GM04503 (cell line): ENCODE measurements around the gene RNF11.
A peak's percentile ranks its signal among the peaks of the same experiment; 100 is the strongest.

Experiments
- DNase-seq: peaks from one replicate; pipeline ENCODE4 v3.0.0-alpha.2; 2012; ENCODE audit warnings: low read depth

The RNF11 gene

DNA sequence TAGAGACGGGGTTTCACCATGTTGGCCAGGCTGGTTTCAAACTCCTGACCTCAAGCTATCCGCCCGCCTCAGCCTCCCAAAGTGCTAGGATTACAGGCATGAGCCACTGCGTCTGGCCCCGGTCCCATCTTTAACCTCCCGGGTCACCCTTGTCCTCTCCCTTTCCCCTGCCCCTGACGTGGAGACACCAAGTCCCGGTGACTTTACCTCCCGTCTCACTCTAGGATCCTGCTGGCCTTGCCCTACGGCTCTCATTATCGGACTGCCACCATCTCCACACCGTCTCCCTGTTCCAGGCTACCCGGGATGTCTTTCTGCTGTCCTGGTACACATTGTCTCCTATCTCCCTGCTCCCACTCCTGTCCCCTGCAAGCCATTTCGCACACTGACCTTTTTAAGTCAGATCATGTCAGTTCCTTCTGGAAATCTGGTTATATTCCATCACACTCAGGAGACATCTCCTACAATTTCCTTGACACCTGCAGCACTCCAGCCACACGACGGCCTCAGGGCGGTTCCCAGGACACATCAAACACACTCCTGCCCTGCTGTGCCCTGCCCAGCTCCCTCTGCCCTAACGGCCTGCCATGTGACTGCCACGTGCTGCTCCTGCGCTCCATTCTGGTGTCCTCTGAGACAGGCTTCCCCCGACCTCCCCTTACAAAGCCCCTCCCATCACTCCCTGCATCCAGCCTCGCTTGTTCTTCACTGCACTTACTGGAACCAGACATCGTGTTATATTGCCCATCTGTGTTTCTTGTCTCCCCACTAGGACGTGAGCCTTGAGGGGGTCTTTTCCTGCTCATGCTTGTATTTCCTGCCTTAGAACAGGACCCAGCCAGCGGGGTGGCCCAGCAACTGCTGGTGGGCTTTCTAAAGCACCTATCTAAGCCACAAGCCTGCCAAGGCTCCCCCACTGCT lies 61.6 kb downstream of the RNF11 start:
- no peak for DNase-seq

DNA sequence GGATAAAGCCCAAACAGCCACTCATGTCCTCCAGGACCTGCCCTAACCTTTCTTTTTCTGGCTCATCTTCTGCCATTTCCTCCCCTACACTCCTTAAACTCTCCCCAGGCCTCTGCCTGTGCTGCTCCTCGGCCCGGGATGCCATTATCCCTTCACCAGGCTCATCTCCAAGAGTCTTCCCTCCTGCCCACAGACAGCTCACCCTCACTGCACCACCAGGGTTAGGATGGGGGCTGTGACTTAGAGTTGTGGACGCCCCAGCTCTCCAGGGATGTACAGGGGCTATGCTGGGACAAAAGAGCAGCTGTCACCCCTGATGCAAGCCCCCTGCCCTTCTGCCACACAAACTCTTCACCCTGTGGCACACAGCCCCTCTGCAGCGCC lies 62.2 kb downstream of the RNF11 start:
- DNase-seq, result no peak

DNA sequence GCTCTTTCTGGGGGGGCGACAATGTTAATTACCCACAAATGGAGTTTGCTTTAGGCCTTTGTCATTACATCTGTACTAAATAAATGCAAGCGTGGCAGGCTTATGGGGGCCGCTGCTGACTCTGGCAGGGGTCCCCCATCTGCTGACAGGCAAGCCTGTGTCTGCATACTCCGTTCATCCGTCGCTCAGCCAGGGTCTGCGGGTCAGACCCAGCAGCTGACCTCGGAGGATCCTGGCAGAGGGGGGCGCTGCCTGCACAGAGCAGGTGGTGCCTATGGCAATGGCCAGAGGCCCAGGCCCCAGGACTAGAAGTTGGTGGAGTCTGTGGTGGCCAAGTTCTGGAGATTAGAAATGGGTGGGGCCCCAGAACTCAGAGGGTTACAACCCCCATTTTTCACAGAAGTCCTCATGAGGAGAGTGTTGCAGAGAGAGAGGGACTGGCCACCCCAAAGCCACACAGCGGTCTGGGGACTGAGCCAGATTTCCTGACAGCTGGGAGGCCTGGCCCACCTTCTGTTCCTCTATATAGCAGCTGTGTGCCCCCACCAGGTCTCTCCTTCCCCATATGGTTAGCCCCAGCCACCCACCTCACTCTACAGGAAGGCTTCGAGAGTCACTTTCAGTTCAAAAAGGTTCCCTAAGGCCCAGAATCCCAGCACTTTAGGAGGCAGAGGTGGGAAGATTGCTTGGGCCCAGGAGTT lies 63.3 kb downstream of the RNF11 start:
- no peak for DNase-seq

DNA sequence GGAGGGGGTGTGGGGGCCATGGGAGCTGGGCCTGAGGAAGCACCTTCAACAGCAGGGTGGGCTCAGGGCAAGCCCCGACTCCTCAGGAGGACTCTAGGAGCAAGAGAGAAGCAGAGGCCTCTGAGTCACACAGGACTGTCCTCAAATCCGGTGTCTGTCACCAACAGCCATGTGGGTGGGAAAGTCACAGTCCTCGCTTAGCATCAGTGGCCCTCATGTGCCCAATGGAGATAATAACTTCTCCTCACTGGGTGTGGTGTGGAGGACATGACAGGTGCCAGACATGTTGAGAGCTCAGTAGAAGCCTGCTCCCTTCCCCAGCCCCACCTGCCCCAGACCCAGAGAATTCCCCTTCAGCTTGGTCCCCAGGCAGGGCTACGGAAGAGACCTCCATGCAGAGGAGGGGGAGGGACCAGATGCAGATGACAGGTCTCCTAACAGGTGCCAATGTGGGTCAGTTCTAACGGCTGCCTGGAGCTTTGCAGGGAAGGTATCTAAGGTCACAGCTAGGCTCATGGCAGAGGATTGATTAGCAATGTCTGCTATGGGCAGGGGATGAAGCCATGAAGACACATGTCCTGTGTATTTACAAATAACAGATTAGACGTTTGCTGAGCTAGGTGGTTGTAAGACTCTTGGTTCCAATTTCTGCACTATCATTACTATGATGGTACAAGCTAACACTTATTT lies 64.1 kb downstream of the RNF11 start:
- DNase-seq, result no peak

DNA sequence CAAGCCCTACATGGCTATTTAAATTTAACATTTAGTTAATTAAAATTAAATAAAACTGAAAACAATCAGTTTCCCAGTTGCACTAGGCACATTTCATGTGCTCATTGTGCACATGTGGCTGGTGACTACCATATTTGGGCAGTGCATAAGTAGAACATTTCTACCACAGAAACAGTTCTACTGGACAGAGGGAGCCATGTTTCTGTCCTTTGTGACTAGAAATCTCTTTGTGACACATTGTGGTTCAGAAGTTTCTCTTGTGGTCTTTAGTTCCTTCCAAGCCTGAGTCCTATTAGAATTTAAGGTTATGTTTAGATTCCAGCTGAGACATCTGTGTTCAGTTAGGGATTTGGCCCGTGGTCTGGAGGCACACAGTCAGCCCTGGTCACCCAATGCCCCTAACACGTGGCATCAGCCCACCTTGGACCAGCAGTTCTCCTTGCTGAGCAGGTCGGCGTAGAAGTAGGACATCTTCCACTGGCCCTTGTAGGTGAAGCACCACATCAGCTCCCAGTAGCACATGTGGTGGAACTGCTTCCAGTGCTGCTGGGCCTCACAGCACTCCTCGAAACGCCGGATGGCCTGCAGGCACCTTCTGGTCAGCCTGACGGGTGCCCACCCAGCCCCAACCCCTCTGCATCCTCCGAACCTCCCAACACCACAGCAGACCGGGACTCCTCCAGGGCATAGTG lies 65.2 kb downstream of the RNF11 start:
- no peak for DNase-seq

DNA sequence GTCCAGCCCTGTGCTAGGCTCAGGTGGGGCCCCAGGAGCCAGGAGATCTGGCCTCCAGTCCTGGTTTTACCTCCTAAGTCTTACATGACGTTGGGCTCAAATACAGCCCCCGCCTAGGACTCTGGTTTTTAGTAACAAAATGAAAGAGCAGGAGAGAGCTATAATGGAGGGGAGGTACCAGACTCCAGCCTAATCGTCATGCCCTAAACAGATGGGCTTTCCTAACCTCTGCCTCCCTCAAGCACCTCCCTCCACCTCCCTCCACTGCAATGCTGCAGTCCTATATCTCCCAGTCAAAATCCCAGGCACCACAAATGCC lies 65.7 kb downstream of the RNF11 start:
- no peak for DNase-seq

DNA sequence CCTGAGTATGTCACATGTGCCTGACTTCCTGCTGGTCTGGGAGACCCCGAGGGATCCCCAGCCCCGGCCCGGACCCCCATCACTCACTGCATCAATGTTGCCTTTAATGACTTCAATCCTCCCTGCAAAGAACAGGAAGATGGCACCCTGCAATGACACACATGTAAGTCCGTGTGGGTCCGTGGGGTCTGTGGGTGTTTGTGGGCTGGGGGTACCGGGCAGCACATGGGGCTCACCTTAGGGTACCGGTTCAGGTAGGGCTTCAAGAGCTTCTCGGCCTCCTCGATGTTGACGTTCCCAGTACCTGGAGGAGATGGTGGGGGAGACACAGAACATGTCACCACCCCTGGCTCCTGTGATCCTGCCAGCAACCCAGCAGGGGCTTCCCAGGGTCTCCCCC lies 66.2 kb downstream of the RNF11 start:
- no peak for DNase-seq

DNA sequence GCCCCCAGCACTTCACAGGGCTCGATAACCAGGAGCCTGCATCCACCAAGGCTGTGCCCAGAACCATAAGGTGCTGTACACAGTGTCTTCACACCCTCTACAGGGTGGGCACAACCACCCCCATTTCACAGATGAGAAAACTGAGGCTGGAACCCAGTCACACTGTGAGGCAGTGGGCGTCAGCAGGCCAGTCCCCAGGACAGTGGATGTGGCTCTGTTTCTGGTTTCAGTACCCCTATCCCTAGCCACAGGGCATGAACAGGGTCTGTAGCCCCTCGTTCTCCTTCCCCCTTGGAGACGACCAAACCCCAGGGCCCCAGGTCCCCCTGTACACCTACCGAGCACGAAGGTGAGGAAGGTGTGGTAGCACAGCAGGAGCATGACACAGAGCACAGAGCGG lies 66.7 kb downstream of the RNF11 start:
- DNase-seq, result no peak

DNA sequence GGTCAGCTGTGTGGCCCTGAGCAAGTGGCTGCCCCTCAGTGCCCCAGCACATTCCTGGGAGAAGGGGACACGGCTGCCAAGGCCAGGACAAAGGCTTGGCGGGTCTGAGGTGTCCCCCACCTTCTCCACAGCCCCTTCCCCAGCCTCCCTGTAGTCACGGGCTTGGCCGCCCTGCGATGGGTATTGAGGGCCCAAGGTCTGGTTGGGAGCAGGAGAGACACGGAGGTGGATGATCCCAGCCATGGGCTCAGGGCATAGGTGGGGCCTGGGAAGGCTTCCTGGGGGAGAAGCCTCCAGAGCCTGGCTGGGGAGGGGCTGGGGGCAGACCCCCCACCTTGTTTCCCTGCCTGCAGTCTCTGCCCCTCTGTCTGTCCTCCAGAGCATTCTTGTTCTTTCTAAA lies 67.2 kb downstream of the RNF11 start:
- no peak for DNase-seq

DNA sequence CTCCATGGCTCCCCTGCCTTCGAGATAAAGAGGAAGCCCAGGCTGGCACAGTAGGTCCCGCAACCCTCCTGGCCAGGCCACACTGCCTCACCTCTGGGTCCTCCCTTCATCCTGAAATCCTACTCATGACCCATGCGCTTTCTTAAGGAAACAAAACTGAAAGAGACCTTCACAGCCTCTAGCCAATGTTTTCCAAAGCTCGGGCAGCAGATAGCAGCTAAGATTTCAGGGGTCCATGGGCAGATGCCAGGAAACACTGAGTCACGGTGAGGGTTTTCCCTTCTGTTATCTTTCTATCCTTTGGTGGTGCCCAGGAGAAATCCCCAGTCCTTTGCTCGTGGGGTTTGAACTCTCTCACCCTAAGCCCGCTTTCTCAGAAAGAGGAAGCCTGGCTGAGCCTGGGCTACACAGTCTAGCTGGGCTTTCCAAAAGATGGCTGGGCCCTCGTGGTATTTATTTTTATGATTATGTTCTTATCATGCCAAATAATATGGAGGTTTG lies 67.7 kb downstream of the RNF11 start:
- DNase-seq, result no peak

DNA sequence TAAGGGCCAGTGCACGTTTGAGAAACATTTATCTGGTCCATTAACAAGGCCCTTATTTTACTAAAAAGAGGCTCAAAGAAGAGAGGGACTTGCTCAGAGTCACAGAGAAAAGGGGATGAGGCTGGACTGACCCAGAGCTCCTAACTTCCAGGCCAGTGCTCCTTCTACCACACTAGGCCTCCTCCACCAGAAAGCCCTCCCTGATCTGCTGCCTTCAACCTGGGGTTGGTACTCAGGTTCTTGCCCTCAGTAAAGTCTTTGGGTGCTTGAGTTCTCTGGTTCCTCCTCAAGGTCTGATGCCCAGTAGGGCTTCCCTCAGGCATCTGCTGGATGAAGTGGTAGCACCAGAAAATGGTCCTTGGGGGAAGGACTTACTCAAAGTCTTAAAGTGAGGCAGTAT lies 68.3 kb downstream of the RNF11 start:
- no peak for DNase-seq

DNA sequence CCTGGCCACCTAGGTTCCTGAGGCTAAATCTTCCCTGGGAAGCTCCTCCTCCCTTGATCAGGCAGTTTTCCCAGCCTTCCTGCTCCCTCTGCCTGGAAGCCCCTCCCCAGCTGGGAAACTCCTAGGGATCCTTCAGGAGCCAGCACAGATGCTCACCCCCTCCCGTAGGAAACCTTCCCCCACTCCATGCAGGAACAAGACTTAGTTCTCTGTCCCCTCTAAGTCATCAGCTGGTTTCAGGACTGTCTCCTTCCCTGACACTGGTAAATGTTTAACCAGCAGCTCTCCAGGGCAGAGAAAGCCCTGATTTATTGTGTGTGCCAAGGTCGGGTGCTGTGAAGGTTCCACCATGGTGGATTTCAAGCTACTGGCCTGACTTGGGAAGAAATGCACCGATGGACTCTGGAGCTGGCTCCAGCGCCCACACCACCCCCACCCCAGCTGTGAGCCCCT lies 69.3 kb downstream of the RNF11 start:
- DNase-seq, result no peak

DNA sequence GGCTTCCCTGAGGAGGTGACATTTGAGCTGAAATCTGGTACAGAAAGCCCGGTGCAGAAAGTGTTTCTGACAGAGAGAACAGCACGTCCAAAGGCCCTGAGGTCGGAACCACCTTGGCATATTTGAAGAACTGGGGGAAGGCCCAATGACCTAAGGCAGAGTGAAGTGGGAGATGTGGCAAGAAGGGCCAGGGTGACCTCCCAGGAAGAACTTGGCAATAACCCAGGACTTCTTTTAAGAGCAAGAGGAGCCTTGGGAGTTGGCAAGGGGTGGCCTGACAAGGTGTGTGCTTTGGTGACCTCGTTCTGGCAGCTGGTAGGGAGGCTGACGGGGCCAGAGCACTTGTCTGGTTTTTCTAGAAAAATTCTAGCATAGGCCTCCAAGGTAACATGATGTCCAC lies 70.9 kb downstream of the RNF11 start:
- DNase-seq, result no peak

DNA sequence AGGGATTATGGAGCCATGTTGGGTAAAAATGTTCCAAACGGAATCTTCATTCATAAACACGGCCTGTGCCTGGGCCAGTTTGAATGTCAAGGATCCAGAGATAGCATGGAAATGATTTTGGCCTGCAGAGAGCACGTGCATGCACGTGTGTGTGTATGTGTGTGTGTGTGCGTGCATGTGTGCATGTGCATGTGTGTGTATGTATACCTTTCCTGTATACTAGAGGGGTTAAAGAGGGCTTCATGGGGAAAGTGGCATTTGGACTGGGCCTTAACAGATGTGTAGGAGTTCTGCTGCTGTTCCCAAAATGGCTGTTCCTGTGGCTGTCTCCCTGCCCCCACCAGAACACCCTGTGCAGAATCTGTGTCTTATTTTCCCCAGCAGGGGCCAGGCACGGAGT lies 72.6 kb downstream of the RNF11 start:
- DNase-seq, result no peak

DNA sequence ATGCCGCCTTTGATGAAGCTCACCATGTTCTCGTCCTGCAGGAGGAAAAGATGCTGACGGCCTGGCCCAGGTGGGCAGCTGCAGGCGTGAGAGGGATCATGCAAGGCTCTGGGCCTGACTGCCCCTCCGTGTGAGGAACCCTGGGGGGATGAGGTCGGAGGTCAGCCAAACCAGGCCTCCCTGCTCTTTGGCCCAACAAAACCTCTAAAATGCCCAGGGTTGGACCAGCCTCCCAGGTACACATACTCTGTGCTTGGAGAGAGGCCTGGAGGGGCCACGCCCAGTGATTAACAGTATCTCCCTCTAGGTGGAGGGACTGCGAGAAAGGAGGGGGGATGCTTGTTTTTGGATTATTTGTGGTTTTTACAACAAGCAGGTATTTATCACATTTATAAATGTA lies 73.2 kb downstream of the RNF11 start:
- no peak for DNase-seq

DNA sequence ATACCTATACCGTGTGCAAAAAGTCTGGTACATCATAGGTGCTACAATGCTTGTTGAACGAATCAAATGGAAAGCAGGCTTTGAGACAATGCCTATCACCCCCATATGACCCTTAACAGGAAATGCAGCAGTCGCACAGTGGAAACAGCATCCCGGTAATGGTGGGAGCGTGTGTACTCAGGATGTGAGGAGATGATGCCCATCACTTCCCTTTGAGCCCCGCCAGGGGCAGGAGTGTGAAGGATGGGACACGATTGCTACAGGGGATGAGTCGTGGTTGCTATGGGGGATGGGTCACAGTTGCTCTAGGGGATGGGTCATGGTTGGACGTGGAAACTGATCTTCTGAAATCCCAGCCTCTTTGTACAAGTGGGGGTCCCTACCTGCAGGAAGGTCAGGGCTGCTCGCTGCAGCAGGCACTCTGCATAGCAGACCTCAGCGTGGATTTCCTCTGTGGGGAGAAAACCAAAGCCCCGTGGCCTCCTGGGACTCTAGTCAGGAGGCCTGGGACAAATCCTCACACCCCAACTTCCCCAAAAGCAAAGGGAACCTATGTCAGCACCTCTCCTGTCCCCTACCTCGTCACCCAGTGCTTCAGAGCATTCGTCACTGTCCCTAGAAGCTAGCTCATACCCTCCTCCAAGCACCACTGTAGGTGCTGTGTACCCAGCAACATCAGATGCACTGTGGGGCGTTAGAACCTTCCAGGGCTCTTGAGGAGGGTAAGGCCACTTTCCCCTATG lies 75.0 kb downstream of the RNF11 start:
- no peak for DNase-seq

DNA sequence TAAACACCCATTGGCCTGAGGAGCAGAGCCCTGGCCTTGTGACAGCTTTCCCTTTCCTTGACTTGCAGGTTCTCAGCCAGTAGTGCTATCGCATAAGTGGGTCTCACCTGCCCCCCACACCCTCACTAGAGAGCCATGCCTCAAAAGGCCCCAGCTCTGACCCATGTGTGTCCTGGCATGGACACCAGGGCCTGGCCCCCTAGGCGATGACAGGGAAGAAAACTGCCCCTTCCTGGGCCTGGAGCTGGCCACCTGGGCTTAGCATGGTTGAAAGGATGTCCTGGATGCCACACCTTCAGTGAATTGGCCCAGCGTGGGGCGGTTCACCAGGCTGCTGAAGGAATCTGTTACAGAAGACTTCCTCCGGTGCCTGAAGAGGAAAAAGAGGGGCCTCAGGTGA lies 75.8 kb downstream of the RNF11 start:
- no peak for DNase-seq

DNA sequence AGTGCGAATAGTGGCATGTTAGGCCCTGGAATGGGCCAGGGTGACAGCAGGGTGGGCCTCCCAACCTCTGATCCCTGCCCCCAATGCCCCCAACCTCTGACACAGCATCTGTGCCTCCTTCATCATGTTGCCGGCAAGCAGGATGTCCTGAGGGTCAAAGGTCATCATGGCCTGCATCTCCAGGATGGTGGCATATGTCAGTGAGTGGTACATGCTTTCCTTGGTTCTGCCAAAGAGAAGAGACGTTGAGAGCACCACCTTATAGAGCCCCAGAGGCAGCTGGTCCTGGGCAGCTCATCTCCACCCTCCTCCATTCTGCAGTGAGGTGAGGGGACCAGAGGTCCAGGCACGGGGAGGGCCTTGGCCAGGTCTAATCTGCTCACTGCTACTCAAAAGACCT lies 76.6 kb downstream of the RNF11 start:
- no peak for DNase-seq

DNA sequence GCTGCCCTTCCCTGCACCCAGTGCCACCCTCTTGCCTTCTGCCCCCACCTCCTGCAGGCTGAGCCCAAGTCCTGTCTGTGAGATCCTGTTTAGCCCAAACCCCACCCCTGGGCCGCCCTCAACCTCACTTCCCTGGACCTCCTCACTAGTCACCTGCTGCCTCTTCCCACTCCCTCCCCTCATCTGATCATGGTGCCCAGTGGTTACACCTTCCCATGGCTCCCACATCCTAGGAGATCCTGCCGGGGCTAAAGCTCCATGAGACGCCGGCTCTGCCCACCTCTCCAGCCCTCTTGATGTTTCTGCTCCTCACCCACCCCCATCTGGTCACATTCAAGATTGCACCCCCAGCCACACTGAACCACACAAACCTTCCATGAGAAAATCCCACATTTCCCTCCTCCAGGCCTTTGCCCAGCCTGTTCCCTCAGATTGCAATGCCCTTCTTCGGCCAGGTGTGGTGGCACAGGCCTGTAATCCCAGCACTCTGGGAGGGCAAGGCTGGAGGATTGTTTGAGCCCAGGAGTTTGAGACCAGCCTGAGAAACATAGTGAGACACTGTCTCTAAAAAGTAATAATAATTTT lies 77.3 kb downstream of the RNF11 start:
- DNase-seq, result no peak

DNA sequence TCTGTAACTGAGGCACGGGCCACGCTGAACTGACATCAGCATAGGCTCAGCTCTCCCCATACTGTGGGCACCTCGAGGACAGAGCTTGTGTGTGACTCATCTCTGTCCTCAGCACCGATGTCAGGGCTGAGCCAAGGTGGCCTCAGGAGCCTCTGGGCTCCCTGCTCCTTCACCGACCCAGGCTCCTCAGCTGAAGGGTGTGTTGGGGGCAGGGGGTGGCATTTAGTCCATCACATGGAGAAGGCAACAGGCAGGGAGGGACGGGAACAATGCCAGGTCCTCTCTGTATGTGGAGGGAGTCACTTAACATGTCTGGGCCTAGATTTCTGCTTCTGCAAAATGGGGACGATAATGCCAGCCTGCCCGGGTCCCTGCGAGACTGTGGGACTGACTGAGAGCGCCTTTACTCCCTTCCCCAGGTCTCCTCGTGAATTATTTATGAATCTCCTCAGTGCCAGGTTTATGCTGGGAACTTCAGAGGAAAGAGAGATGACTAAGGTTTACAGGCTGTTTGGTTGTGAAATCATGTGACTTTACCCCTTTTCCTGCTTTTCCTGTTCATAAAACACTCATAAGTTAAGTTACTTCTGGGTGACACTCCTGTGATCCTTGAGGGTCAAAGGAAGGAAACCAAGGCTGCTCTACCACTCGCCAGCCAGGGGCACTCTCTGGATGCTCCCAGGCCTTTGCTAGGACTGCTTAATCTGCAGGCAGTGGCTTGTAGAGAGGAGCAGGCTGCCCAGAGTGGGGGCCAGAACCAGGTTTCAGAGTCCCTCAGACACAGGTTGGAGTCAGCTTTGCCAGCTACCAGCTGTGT lies 78.1 kb downstream of the RNF11 start:
- peak; percentile 50 for DNase-seq
